Ishikawa (cell line): ENCODE data around the gene ABL1.

Experiments used
- CEBPB ChIP-seq: IDR thresholded peaks from 2 replicates; pipeline ENCODE4 v1.6.1; 2012
- CREB1 ChIP-seq: IDR thresholded peaks from 2 replicates; pipeline ENCODE4 v1.6.1; 2012; ENCODE audit warnings: low read depth
- EGR1 ChIP-seq: IDR thresholded peaks from 2 replicates; pipeline ENCODE4 v1.6.1; 2012
- EP300 ChIP-seq: IDR thresholded peaks from 2 replicates; pipeline ENCODE4 v1.6.1; 2012; ENCODE audit warnings: borderline replicate concordance
- FOXM1 ChIP-seq: IDR thresholded peaks from 2 replicates; pipeline ENCODE4 v1.6.1; 2012; ENCODE audit warnings: low read depth, borderline replicate concordance
- MAX ChIP-seq: IDR thresholded peaks from 2 replicates; pipeline ENCODE4 v1.6.1; 2012
- NFIC ChIP-seq: IDR thresholded peaks from 2 replicates; pipeline ENCODE4 v1.6.1; 2012
- RAD21 ChIP-seq: IDR thresholded peaks from 2 replicates; pipeline ENCODE4 v1.6.1; 2012; ENCODE audit warnings: low read depth
- REST ChIP-seq: IDR thresholded peaks from 2 replicates; pipeline ENCODE4 v1.6.1; 2012; ENCODE audit warnings: low read depth, mild to moderate bottlenecking
- TAF1 ChIP-seq: IDR thresholded peaks from 2 replicates; pipeline ENCODE4 v1.6.1; 2012; ENCODE audit warnings: low read depth, mild to moderate bottlenecking
- TCF12 ChIP-seq: IDR thresholded peaks from 2 replicates; pipeline ENCODE4 v1.6.1; 2012; ENCODE audit warnings: low read depth
- TEAD4 ChIP-seq: IDR thresholded peaks from 2 replicates; pipeline ENCODE4 v1.6.1; 2012
- YY1 ChIP-seq: IDR thresholded peaks from 2 replicates; pipeline ENCODE4 v1.6.1; 2012; ENCODE audit warnings: low read depth
- ZBTB7A ChIP-seq: IDR thresholded peaks from 2 replicates; pipeline ENCODE4 v1.6.1; 2012; ENCODE audit warnings: low read depth
- TF ChIP-seq, protein P1 (sequence below): IDR thresholded peaks from 2 replicates; pipeline ENCODE4 v1.6.1; 2012

Gene ABL1

GRCh38 chr9:130927995-130928900 lies 93.2 kb downstream of the ABL1 start:
- TF ChIP-seq, protein P1, sequence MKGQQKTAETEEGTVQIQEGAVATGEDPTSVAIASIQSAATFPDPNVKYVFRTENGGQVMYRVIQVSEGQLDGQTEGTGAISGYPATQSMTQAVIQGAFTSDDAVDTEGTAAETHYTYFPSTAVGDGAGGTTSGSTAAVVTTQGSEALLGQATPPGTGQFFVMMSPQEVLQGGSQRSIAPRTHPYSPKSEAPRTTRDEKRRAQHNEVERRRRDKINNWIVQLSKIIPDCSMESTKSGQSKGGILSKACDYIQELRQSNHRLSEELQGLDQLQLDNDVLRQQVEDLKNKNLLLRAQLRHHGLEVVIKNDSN = no peak
- no peak for TF ChIP-seq CREB1
- no peak for TF ChIP-seq EGR1
- no peak for TF ChIP-seq REST
- no peak for TF ChIP-seq EP300
- no peak for TF ChIP-seq RAD21
- no peak for TF ChIP-seq MAX
- TF ChIP-seq TEAD4 = 0 out of 2 replicates have a peak, but pooled peaks have one; percentile 47
- TF ChIP-seq YY1 = peak; percentile 54; the same call in 1 of the 2 replicates
- TF ChIP-seq FOXM1 = no peak
- TF ChIP-seq ZBTB7A = peak; percentile 81
- TF ChIP-seq CEBPB = no peak
- TF ChIP-seq TCF12 = peak; percentile 52
- TF ChIP-seq NFIC = peak; percentile 93

DNA sequence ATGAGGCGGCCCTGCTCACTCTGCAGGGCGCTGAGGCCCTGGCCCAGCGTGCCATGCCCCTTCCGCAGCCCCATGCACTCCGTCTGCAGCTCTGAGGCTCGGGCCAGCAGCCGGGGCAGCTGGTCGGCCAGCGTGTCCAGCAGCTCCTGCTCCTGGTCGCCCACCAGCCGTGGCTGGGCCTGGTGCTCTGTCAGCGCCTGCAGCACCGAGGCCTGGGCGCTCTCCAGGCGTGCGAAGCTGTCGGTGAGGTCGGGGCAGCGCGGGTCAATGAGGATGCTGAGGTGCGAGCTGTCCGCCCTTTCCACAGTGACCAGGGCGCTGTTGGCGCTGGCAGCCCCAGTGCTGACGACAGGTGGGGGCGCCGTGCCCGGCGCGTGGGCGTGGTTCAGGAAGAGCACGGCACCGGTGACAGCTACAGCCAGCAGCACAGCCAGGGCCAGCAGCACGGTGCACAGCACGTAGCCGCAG lies 94.6 kb downstream of the ABL1 start:
- TF ChIP-seq ZBTB7A (no peak), TCF12 (no peak), MAX (no peak), YY1 (no peak), TEAD4 (no peak), EP300 (no peak), RAD21 (no peak), TAF1 (no peak), CREB1 (no peak), EGR1 (no peak)
- TF ChIP-seq, protein P1 = no peak

DNA sequence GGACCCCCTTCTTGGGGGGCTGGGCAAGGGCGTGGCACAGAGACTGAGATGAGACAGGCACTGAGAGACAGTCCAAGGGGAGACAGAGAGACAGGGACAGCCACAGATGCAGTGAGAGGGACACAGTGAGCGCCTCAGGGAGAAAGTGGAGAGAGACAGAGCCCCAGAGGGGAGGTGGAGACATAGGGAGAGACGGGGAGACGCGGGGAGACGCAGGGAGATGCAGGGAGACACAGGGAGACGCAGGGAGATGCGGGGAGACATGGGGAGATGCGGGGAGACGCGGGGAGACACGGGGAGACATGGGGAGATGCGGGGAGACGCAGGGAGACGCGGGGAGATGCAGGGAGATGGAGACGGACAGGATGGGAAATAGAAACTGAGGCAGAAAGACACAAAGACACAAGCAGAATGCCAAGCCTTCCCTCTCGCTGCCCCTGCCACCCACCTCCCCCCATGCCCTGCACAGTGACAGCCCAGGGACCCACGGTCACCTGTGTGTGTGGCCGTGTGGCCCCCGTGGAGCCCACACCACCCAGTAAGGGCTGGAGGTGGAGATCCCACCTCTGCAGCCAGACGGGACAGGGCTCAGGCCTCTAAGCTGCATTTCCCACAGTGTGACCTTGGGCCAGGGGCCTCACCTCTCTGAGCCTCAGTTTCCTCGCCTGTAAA lies 95.2 kb downstream of the ABL1 start:
- TF ChIP-seq TCF12 = no peak
- no peak for TF ChIP-seq ZBTB7A
- TF ChIP-seq REST = no peak
- no peak for TF ChIP-seq MAX

GRCh38 chr9:130930804-130931349 lies 95.8 kb downstream of the ABL1 start:
- no peak for TF ChIP-seq YY1
- TF ChIP-seq TAF1 = no peak
- TF ChIP-seq RAD21 = no peak
- no peak for TF ChIP-seq ZBTB7A
- no peak for TF ChIP-seq EGR1
- no peak for TF ChIP-seq FOXM1
- TF ChIP-seq, protein P1 = no peak
- TF ChIP-seq EP300 = no peak
